Activated CD4-positive, alpha-beta T cell treated with anti-CD3 and anti-CD28 coated beads for 4 hours (primary cell): ENCODE results near the gene CHD6.

Experiments used
- DNase-seq, 2 donors: peaks; one replicate each; pipeline ENCODE4 v3.0.0-alpha.2; 2020

The CHD6 gene

DNA sequence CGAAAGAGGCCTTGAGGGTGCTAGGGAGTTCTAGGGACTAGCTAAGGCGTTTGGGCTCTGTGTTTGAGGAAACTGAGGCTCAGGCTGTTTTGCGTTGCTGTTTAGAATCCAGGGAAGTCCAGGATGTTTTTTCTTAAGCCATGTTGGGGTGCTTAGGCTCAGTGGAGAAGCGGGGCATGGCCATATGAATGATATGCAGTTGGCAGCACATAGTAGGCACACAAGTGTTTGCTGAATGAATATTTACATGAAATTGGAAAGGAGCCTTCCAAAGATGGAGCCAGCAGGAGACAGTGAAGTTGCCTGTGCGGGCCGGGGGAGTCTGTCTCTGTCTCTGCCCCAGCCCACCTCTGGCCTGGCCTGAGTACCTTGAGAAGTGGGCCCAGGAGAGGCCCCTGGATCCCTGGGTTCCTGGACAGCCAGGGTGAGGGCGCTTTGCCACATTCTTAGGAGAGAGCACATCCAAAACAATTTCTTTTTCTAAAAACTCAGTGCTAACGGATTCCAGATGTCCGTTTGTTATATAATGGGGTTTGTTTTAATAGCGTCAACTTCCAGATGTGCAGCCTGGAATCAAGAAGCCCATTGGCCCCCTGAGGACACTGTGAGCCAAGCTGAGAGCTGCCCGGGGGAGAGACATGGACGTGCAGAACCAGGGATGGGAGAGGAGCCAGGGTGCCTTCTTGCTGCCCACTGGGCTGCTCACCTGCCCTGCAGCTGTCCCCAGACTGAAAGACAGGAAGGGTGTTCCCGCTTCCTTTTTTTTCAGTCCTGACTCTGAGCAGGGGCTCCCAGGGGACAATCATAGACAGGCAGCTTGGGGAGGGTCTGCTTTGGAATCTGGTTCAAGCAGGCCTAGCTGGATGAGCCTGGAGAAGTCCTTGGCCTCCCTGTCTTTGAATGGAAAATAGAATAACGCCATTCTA lies 231.4 kb downstream of the CHD6 start:
- DNase-seq, result no peak

- no peak for DNase-seq
Measured at GRCh38 chr20:41382791-41383305, 235.3 kb downstream of the CHD6 start.

- DNase-seq, result no peak
Measured at GRCh38 chr20:41380551-41381193, 237.5 kb downstream of the CHD6 start.

DNA sequence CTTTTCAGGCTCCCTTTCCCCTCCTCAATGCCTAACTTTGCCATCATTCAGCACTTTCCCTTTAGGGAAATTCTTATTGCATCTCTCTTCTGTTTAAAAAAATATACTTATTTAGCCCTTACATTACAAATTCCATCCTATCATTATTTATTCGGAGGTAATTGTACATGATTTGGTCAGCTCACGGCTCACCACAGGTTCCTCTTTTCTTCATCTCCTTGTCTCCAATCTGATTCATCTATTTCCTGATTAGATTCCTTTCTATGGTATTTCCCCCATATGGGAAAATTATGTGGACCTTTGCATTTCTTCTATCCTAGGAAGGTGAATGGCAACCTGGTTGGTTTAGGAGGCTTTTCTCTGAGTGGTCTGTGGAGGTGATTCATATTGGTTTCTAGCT lies 238.6 kb downstream of the CHD6 start:
- DNase-seq, result no peak

DNA sequence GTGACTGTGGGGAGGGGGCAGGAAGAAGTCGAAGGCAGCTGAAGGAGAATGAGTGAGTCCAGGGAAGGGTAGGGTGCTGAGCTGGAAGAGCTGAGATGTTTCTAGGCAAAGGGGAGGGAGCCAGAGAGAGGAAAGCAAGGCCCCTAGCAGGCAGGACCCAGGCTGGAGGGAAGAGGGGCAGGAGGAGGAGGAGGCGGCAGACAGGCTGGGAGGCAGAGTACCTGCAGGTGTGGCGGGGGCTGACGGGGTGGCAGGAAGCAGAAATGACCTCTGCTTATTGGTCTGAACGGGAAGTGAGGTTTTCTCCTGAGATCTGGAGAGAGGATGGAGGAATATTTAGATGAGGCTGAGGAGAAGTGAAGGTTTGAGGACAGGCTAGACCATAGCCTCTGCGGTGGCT lies 240.9 kb downstream of the CHD6 start:
- no peak for DNase-seq

DNA sequence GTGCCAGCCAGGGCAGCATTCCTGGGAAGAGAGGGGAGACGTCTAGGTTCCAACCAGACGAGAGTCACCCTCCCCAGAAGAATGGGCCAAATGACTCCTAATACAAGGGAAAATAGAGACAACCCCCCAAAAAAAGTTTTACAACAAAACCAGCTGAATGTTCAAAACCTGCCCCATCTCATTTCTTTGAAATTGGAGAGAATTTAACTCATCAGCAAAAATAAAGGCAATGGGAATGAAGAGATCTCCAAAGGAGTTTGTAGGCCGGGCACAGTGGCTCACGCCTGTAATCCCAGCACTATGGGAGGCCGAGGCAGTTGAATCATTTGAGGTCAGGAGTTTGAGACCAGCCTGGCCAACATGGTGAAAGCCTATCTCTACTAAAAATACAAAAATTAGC lies 241.8 kb downstream of the CHD6 start:
- DNase-seq, result no peak

- no peak for DNase-seq
Measured at GRCh38 chr20:41375846-41376245, 242.3 kb downstream of the CHD6 start.

GRCh38 chr20:41373931-41374920 lies 244.0 kb downstream of the CHD6 start:
- no peak for DNase-seq

- DNase-seq, result no peak
Measured at GRCh38 chr20:41373251-41373783, 244.9 kb downstream of the CHD6 start.

DNA sequence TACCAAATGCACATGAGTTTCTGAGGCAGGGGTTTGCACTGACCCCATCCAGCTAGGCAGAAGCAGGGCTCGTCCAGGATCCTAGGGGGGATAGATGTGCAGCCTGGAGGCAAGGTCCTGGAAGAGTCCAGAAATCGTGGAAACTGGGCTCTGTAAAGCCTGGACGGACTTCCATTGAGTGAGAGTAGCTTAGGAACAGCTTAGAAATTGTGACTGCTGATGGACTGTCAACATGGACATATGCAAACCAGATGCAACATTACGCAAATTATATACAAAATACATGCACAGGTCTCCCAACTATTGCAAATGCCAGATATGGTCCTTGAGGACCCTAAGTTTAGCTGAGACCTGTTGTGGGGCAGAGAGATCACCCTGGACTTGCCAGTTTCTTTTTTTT lies 246.8 kb downstream of the CHD6 start:
- no peak for DNase-seq

DNA sequence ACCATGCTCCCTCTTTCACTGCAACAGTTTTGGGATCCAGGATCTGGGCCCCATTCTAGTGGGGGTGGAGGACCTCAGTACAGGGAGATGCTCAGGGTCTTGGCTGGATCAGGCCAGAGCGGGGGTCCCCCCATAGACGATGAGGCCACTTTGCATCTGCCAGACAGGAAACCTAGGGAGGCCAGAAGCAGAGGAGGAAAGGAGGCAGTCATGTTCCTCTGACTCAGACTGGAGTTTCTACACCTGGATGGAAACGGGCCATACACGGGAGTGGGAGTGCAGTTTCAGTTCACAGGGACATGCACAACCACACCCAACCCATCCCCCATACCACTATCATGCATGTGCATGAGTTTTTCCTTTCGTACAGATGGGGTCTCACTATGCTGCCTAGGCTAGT lies 248.0 kb downstream of the CHD6 start:
- DNase-seq, result no peak

- no peak for DNase-seq
Measured at GRCh38 chr20:41369673-41370072, 248.5 kb downstream of the CHD6 start.

DNA sequence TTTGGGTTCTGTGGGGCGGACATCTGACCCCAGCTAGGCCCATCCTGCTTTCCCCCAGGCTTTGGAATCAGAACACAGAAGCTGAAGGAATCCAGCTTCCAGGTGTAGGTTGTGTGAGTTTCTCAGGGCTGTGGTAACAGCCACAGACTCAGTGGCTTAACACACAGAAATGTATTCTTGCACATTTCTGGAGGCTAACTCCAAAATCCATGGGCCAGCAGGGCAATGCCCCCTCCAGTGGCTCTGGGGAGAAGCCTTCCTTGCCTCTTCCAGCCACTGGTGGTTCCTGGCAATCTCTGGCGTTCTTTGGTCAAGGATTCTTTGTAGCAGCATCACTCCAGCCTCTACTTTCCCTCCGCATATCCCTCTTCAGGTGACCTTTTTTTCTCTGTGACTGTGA lies 250.2 kb downstream of the CHD6 start:
- no peak for DNase-seq

- DNase-seq, result no peak
Measured at GRCh38 chr20:41367393-41367695, 250.8 kb downstream of the CHD6 start.

DNA sequence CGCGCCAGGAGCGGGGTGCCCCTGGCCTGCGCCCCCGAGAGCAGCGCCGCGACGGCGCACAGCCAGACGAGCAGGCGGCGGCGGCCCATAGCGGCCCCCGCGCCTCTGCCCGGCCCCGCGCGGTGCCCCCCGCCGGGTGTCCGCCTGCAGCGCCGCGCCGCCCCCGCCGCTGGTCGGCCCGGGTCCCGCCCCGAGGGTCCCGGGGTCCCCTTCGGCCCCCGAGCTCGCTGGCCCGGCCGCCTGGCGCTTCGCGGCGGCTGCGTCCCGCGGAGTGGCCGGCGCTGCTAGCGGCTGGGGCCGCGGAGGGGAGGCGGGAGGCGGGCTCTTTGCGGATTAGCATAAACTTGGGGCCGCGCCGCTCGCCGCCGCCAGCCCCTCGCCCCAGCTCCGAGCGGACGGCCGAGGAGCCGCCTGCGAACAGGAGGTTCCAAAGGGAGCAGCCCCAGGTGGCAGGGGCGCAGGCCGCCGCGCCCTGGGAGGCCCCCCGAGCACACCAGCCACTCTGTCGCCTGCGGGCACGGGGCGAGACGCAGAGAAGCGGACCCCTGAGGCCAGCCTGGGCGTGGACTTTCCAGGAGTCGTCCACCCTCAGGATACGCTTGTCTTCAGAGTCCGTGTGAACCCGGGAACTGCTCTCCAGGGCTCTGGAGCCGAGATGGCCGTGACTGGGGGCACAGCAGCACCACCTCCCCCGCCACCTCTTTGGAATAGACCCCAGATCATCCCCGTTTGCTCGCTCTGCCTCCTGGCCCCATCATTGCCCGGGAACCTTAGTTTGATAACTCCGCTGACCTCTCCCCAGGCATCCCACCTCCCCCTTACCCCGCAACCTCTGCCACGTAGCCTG lies 251.4 kb downstream of the CHD6 start, which contains the start of gene EMILIN3:
Gene EMILIN3, minus strand, starts transcription at position 273 of the 847 bp plus-strand sequence. Its CDS starts 184 bp downstream, at position 89.
- no peak for DNase-seq

DNA sequence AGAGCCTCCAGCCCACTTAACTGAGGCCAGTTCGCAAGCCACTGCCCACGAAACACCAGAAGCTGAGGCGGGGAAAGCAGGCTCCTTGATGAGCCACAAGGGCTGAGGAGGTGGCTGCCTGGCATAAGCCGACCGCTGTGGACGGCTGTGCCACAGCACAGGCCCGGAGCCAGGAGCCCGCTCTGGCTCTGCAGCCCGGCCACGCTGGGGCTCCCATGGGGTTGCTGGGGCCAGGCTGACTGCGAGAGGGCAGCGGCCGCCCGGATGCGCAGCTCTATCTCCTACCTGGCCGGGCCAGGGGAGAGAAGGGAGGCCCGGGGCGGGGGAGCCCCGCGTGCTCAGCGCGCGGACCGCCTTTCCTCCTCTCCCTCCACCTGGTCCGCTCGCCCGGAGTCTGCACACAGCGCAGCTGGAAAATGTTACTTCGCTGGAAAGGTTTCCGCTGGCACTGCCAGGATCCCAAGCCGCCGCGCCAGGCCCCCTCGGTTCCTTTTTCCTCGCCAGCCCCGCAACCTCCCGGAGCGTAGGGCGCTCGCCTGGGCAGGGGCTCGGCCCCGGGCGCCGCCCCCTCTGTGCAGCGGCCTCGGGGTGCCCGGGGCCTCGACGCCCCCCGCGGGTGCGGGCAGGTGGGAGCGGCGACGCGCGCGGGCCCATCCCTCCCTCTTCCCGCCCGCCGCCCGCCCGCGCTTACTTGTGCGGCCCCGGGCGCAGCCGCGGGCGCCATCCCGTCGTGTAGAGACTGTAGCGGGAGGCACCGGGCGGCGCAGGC lies 252.2 kb downstream of the CHD6 start:
- DNase-seq, result no peak

- no peak for DNase-seq
Measured at GRCh38 chr20:41364967-41365765, 253.0 kb downstream of the CHD6 start.

- DNase-seq, result no peak
Measured at GRCh38 chr20:41364236-41364855, 253.8 kb downstream of the CHD6 start.

GRCh38 chr20:41363601-41364000 lies 254.6 kb downstream of the CHD6 start:
- no peak for DNase-seq

GRCh38 chr20:41362748-41363140 lies 255.4 kb downstream of the CHD6 start:
- DNase-seq, result no peak
